Suprapubic skin (tissue), 3 donors: ENCODE results near the gene GRIA4.

ENCODE experiments used
- POLR2AphosphoS5 ChIP-seq, 3 donors: sonication (generic); formaldehyde crosslinking; IDR thresholded peaks; one replicate each; pipeline ENCODE4 v1.6.1; 2017; ENCODE audit warnings: antibody characterized with exemption in 3 of 3
- TF ChIP-seq, protein P1 (sequence below), 2 donors: fragments of 200-600 bp in 1 of 2; fragments of 450-650 bp in 1 of 2; sonication (generic) in 1 of 2; IDR thresholded peaks; one replicate each; pipeline ENCODE4 v1.5.1; 2016 to 2019; ENCODE audit warnings: antibody characterized with exemption in 2 of 2, mild to moderate bottlenecking in 1 of 2, moderate library complexity in 1 of 2

DNA sequence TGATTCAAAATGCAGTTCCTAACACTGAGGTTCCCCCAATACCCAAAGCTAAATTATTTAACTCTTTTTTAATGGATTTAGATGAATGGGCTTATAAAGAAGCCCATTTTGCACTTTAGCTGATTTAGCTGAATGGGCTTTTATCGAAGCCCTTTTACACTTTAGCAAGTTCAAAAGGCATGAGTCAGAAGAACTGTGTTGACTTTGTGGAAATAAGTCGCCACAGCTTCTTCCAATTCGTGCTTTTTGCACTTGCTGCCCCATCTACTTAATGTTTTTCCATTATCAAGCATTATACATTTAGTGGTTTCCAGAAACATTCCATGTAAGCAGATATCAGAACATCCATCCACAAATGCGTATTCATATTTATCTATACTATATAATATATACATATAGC, 20.5 kb upstream of the GRIA4 start:
- TF ChIP-seq, protein P1, sequence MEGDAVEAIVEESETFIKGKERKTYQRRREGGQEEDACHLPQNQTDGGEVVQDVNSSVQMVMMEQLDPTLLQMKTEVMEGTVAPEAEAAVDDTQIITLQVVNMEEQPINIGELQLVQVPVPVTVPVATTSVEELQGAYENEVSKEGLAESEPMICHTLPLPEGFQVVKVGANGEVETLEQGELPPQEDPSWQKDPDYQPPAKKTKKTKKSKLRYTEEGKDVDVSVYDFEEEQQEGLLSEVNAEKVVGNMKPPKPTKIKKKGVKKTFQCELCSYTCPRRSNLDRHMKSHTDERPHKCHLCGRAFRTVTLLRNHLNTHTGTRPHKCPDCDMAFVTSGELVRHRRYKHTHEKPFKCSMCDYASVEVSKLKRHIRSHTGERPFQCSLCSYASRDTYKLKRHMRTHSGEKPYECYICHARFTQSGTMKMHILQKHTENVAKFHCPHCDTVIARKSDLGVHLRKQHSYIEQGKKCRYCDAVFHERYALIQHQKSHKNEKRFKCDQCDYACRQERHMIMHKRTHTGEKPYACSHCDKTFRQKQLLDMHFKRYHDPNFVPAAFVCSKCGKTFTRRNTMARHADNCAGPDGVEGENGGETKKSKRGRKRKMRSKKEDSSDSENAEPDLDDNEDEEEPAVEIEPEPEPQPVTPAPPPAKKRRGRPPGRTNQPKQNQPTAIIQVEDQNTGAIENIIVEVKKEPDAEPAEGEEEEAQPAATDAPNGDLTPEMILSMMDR (IDR thresholded peaks at IDR 0.05), result no peak
- TF ChIP-seq POLR2AphosphoS5 (IDR thresholded peaks at IDR 0.05), result no peak
